ELR (cell line): ENCODE data around the gene NDEL1.

Source experiments
- DNase-seq: peaks from one replicate; pipeline ENCODE4 v3.0.0-alpha.2; 2015; ENCODE audit warnings: low read depth

Gene NDEL1

GRCh38 chr17:8458128-8458527 lies 22.4 kb downstream of the NDEL1 start:
- no peak for DNase-seq

- DNase-seq: no peak
Observed at GRCh38 chr17:8459107-8459506, 23.4 kb downstream of the NDEL1 start.

- DNase-seq: no peak
Observed at GRCh38 chr17:8459831-8460230, 24.1 kb downstream of the NDEL1 start.

GRCh38 chr17:8462564-8462963 lies 26.9 kb downstream of the NDEL1 start:
- DNase-seq: no peak

GRCh38 chr17:8463099-8463498 lies 27.4 kb downstream of the NDEL1 start:
- DNase-seq: no peak

- DNase-seq: no peak
Observed at GRCh38 chr17:8464941-8465340, 29.3 kb downstream of the NDEL1 start.

- no peak for DNase-seq
Observed at GRCh38 chr17:8465356-8465755, 29.7 kb downstream of the NDEL1 start.

GRCh38 chr17:8465759-8466158 lies 30.1 kb downstream of the NDEL1 start:
- DNase-seq: no peak

- no peak for DNase-seq
Observed at GRCh38 chr17:8466456-8466855, 30.8 kb downstream of the NDEL1 start.

GRCh38 chr17:8466873-8467272 lies 31.2 kb downstream of the NDEL1 start:
- DNase-seq: no peak

GRCh38 chr17:8467527-8467926 lies 31.8 kb downstream of the NDEL1 start:
- DNase-seq: no peak

- DNase-seq: no peak
Observed at GRCh38 chr17:8468127-8468526, 32.4 kb downstream of the NDEL1 start.

- no peak for DNase-seq
Observed at GRCh38 chr17:8468980-8469379, 33.3 kb downstream of the NDEL1 start.

- no peak for DNase-seq
Observed at GRCh38 chr17:8469964-8470363, 34.3 kb downstream of the NDEL1 start.

GRCh38 chr17:8470447-8471047 lies 34.9 kb downstream of the NDEL1 start:
- DNase-seq: no peak

- no peak for DNase-seq
Observed at GRCh38 chr17:8472663-8473062, 37.0 kb downstream of the NDEL1 start.

GRCh38 chr17:8473451-8474192 lies 37.9 kb downstream of the NDEL1 start:
- no peak for DNase-seq

- no peak for DNase-seq
Observed at GRCh38 chr17:8474826-8475225, 39.1 kb downstream of the NDEL1 start.

- DNase-seq: no peak
Observed at GRCh38 chr17:8475227-8475626, 39.5 kb downstream of the NDEL1 start.

GRCh38 chr17:8475781-8476180 lies 40.1 kb downstream of the NDEL1 start:
- DNase-seq: no peak

- DNase-seq: no peak
Observed at GRCh38 chr17:8476741-8477140, 41.1 kb downstream of the NDEL1 start.

GRCh38 chr17:8477171-8477570 lies 41.5 kb downstream of the NDEL1 start:
- DNase-seq: no peak

GRCh38 chr17:8477715-8478441 lies 42.2 kb downstream of the NDEL1 start:
- no peak for DNase-seq
